Neural cell (in vitro differentiated cells): ENCODE data around the gene EYA4. TPM values are rescaled to one million over a fixed set of nuclear protein-coding genes. Genes with fewer than 3 reads are reported as not detected.

Experiments used
- H2AFZ ChIP-seq: fragments of 200-600, 300-800 bp; sonication (generic), shearing (Covaris generic); 2 replicates; pipeline ENCODE4 v1.6.0; 2014; ENCODE audit warnings: low read depth, mild to moderate bottlenecking, antibody characterized with exemption, low read length, moderate library complexity
- H3F3A ChIP-seq: fragments of 200-600 bp; shearing (Covaris generic); 2 replicates; pipeline ENCODE4 v1.6.1; 2016; ENCODE audit warnings: mild to moderate bottlenecking, moderate library complexity, mixed read lengths, antibody characterized with exemption, low read length; ENCODE audit not compliant: insufficient read depth, poor library complexity, severe bottlenecking
- H3K27ac ChIP-seq: fragments of 200-600, 300-800 bp; sonication (generic), shearing (Covaris generic); 2 replicates; pipeline ENCODE4 v1.5.1; 2014; ENCODE audit warnings: mild to moderate bottlenecking, low read length, moderate library complexity
- H3K27me3 ChIP-seq: fragments of 300-800, 200-600 bp; sonication (generic), shearing (Covaris generic); 2 replicates; pipeline ENCODE4 v1.6.0; 2014; ENCODE audit warnings: mild to moderate bottlenecking, low read depth, low read length, moderate library complexity; ENCODE audit not compliant: insufficient read depth
- H3K36me3 ChIP-seq: fragments of 300-800, 200-600 bp; sonication (generic), shearing (Covaris generic); 2 replicates; pipeline ENCODE4 v1.5.1; 2014; ENCODE audit warnings: mild to moderate bottlenecking, antibody characterized with exemption, low read length, moderate library complexity; ENCODE audit not compliant: insufficient read depth
- H3K4me2 ChIP-seq: fragments of 300-800, 200-600 bp; sonication (generic), shearing (Covaris generic); 2 replicates; pipeline ENCODE4 v1.6.0; 2014; ENCODE audit warnings: mild to moderate bottlenecking, low read length
- H3K4me3 ChIP-seq: fragments of 300-800, 200-600 bp; sonication (generic), shearing (Covaris generic); 2 replicates; pipeline ENCODE4 v1.5.1; 2014; ENCODE audit warnings: mild to moderate bottlenecking, low read length, moderate library complexity
- H3K79me2 ChIP-seq: fragments of 200-600 bp; shearing (Covaris generic); replicated peaks from 2 replicates; pipeline ENCODE4 v1.6.0; 2014; ENCODE audit warnings: mild to moderate bottlenecking, low read length, moderate library complexity; ENCODE audit not compliant: insufficient read depth
- H3K9ac ChIP-seq: fragments of 300-800, 200-600 bp; sonication (generic), shearing (Covaris generic); 2 replicates; pipeline ENCODE4 v1.6.1; 2016; ENCODE audit warnings: mild to moderate bottlenecking, low read length, mixed read lengths
- H3K9me2 ChIP-seq: fragments of 200-600 bp; shearing (Covaris generic); 2 replicates; pipeline ENCODE4 v1.6.1; 2016; ENCODE audit warnings: mild to moderate bottlenecking, low read length, mixed read lengths; ENCODE audit not compliant: insufficient read depth
- H3K9me3 ChIP-seq: fragments of 200-600, 300-800 bp; sonication (generic), shearing (Covaris generic); 2 replicates; pipeline ENCODE4 v1.6.1; 2016; ENCODE audit warnings: mild to moderate bottlenecking, mixed run types, low read length, moderate library complexity, mixed read lengths
- H4K20me1 ChIP-seq: fragments of 200-600 bp; shearing (Covaris generic); 2 replicates; pipeline ENCODE4 v1.6.1; 2016; ENCODE audit warnings: mild to moderate bottlenecking, mixed run types; ENCODE audit not compliant: insufficient read depth
- EP300 ChIP-seq: fragments of 450-650 bp; conservative IDR thresholded peaks from 2 replicates; pipeline ENCODE4 v1.6.1; 2014; ENCODE audit warnings: antibody characterized with exemption, mild to moderate bottlenecking, moderate library complexity; ENCODE audit not compliant: poor library complexity, severe bottlenecking
- EZH2 ChIP-seq: fragments of 200-600, 300-800 bp; shearing (Covaris generic), sonication (generic); IDR thresholded peaks from 2 replicates; pipeline ENCODE4 v1.6.1; 2014; ENCODE audit warnings: antibody characterized with exemption, low read length, borderline replicate concordance, mild to moderate bottlenecking; ENCODE audit not compliant: insufficient read depth, poor library complexity, severe bottlenecking
- MXI1 ChIP-seq: fragments of 450-650 bp; conservative IDR thresholded peaks from 2 replicates; pipeline ENCODE4 v1.6.1; 2014; ENCODE audit warnings: antibody characterized with exemption, mild to moderate bottlenecking; ENCODE audit not compliant: poor library complexity, severe bottlenecking
- POLR2AphosphoS5 ChIP-seq: IDR thresholded peaks from 2 replicates; pipeline ENCODE4 v1.6.1; 2012
- RAD21 ChIP-seq: fragments of 450-650 bp; conservative IDR thresholded peaks from 2 replicates; pipeline ENCODE4 v1.6.1; 2014; ENCODE audit warnings: antibody characterized with exemption, mild to moderate bottlenecking, moderate library complexity
- SMC3 ChIP-seq: fragments of 450-650 bp; conservative IDR thresholded peaks from 2 replicates; pipeline ENCODE4 v1.6.1; 2014; ENCODE audit warnings: antibody characterized with exemption, mild to moderate bottlenecking, moderate library complexity; ENCODE audit not compliant: poor library complexity
- TAF1 ChIP-seq: IDR thresholded peaks from 2 replicates; pipeline ENCODE4 v1.6.1; 2012; ENCODE audit warnings: low read depth
- polyA plus RNA-seq: library from polyadenylated mRNA; depleted of rRNA; stranded (reverse); fragments of >200 nt; gene quantifications from 2 replicates; pipeline ENCODE4 v1.2.3, GENCODE V29; 2014
- TF ChIP-seq, protein P1 (sequence below): fragments of 450-650 bp; IDR thresholded peaks from 2 replicates; pipeline ENCODE4 v1.5.1; 2014; ENCODE audit warnings: antibody characterized with exemption, mild to moderate bottlenecking, moderate library complexity; ENCODE audit not compliant: poor library complexity, severe bottlenecking
- TF ChIP-seq, protein P2 (sequence below): IDR thresholded peaks from 2 replicates; pipeline ENCODE4 v1.6.1; 2012; ENCODE audit warnings: borderline replicate concordance

The EYA4 gene
- polyA plus RNA-seq, 1 donor from 2014 or later = 2.6 TPM

DNA sequence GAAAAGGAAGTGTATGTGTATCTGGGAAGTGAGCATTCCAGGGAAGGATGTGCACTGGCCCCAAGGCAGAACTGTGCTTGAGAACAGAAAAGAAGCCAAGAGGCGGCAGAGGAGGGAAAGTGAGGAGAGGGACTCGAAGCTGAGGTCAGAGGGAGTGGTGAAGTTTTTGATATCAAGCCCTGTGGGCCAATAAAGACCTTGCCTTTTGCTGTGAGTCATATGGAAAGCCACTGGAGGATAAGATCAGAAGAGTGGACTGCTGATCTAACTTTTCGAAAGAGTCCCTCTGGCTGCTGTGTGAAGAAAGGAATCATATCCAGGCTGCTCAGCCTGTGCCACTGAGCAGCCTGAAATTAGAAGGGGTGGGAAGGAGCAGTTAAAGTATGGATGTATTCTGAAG lies 99.4 kb downstream of the EYA4 start:
- Histone ChIP-seq H3K27ac (no peak overlapping the region), H3K9me3 (no peaks in the 10 kb centered on the region), H3K27me3 (no peaks in the 10 kb centered on the region), H3K36me3 (no peaks in the 10 kb centered on the region), H3K4me3 (no peak overlapping the region), H3K79me2 (no peaks in the 10 kb centered on the region), H4K20me1 (no peaks in the 10 kb centered on the region), H3K9me2 (no peaks in the 10 kb centered on the region), H2AFZ (no peak overlapping the region), H3F3A (no peaks in the 10 kb centered on the region), H3K9ac (no peak overlapping the region), H3K4me2 (no peak overlapping the region)
- TF ChIP-seq EP300 (no peak), SMC3 (no peak), TAF1 (no peak), RAD21 (no peak), EZH2 (no peak), MXI1 (no peak), POLR2AphosphoS5 (no peak)
- TF ChIP-seq, protein P1, sequence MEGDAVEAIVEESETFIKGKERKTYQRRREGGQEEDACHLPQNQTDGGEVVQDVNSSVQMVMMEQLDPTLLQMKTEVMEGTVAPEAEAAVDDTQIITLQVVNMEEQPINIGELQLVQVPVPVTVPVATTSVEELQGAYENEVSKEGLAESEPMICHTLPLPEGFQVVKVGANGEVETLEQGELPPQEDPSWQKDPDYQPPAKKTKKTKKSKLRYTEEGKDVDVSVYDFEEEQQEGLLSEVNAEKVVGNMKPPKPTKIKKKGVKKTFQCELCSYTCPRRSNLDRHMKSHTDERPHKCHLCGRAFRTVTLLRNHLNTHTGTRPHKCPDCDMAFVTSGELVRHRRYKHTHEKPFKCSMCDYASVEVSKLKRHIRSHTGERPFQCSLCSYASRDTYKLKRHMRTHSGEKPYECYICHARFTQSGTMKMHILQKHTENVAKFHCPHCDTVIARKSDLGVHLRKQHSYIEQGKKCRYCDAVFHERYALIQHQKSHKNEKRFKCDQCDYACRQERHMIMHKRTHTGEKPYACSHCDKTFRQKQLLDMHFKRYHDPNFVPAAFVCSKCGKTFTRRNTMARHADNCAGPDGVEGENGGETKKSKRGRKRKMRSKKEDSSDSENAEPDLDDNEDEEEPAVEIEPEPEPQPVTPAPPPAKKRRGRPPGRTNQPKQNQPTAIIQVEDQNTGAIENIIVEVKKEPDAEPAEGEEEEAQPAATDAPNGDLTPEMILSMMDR = no peak
- TF ChIP-seq, protein P2, sequence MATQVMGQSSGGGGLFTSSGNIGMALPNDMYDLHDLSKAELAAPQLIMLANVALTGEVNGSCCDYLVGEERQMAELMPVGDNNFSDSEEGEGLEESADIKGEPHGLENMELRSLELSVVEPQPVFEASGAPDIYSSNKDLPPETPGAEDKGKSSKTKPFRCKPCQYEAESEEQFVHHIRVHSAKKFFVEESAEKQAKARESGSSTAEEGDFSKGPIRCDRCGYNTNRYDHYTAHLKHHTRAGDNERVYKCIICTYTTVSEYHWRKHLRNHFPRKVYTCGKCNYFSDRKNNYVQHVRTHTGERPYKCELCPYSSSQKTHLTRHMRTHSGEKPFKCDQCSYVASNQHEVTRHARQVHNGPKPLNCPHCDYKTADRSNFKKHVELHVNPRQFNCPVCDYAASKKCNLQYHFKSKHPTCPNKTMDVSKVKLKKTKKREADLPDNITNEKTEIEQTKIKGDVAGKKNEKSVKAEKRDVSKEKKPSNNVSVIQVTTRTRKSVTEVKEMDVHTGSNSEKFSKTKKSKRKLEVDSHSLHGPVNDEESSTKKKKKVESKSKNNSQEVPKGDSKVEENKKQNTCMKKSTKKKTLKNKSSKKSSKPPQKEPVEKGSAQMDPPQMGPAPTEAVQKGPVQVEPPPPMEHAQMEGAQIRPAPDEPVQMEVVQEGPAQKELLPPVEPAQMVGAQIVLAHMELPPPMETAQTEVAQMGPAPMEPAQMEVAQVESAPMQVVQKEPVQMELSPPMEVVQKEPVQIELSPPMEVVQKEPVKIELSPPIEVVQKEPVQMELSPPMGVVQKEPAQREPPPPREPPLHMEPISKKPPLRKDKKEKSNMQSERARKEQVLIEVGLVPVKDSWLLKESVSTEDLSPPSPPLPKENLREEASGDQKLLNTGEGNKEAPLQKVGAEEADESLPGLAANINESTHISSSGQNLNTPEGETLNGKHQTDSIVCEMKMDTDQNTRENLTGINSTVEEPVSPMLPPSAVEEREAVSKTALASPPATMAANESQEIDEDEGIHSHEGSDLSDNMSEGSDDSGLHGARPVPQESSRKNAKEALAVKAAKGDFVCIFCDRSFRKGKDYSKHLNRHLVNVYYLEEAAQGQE = no peak

DNA sequence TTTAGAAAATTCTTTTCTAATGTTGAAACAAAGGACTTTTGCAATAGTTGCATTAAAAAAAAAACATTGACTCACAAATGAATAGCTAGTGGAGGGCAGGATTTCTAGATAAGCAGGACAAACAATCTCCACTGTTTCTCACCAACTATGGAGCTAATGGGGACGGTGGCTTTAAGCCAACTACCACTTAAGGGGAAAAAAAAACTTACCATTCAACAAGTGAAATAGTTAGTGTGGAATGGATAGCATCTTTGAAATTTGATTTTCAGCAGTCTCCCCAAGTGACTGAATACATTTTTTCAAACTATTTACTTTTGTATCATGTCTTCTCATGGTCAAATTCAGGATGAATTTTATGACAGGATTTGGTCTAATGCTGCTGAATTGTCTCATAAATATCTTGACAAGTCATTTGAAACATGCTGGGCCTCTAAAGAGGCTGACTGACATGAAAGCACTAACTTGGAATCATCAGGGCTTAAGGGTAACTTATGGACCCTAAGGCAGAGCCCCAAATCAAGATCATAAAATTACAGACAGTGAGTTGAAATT lies 100.5 kb downstream of the EYA4 start:
- Histone ChIP-seq H3K27ac (no peak overlapping the region), H3K9me3 (no peaks in the 10 kb centered on the region), H3K27me3 (no peaks in the 10 kb centered on the region), H3K9me2 (no peaks in the 10 kb centered on the region), H2AFZ (no peak overlapping the region), H3K79me2 (no peaks in the 10 kb centered on the region), H3K9ac (no peak overlapping the region), H3K36me3 (no peaks in the 10 kb centered on the region), H3F3A (no peaks in the 10 kb centered on the region), H4K20me1 (no peaks in the 10 kb centered on the region), H3K4me2 (no peak overlapping the region), H3K4me3 (no peak overlapping the region)
- TF ChIP-seq EP300 (no peak), SMC3 (no peak), POLR2AphosphoS5 (no peak), TAF1 (no peak), EZH2 (no peak), MXI1 (no peak), RAD21 (no peak)
- TF ChIP-seq, protein P2 = no peak
- TF ChIP-seq, protein P1 = no peak
